Erythroblast (primary cell): ENCODE results near the gene NOS3.
A peak's percentile ranks its signal among the peaks of the same experiment; 100 is the strongest.

Experiments used
- GATA1 ChIP-seq: IDR thresholded peaks from 2 replicates; pipeline ENCODE4 v1.6.1; 2011; ENCODE audit warnings: low read depth, mild to moderate bottlenecking, control low read depth, low read length, moderate library complexity
- POLR2A ChIP-seq: IDR thresholded peaks from 2 replicates; pipeline ENCODE4 v1.6.1; 2011; ENCODE audit warnings: mild to moderate bottlenecking, low read length

DNA sequence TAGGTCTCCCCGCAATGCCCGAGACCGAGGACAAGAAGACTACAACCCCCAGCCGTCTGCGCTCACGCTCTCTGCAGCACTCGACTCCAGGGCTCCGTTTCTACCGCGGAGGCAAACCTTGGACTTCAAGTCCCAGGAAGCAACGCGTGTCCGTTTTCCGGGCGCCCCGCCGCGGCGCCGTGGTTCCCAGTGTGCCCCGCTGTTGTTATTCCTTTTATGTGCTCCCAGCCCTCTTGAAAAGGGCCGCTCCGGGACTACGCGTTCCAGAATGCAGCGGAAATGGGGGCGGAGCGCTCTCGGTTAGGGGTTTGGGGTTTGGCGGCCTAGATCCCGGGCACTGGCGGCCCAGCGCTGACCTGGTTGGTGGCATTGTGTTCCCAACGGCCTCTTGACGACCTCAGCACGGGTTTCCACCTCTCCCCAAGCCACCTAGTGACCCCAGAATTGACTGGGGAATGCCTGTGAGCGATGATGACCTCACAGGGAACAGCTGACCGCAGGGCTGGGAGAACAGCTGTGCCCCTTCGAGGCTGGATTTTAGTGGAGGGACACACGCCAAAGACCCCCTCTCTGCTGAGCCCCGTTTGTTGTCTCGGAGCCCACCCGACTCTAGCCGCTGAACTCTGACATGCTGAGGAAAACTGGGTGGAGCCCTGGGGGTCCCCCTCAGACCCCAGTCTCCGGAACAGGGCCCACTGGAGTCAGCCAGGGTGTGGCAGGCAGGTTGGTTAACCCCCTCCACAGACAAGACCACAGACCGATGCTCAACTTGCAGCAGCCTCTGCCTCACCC, 67.4 kb downstream of the NOS3 start:
- TF ChIP-seq POLR2A = peak; percentile 78
- TF ChIP-seq GATA1 = no peak
